ENCODE data around the gene SMIM24.
"Not testable (repeated sequence)": the region's sequence is repeated elsewhere in the genome, so short reads cannot be mapped to it uniquely, and the experiment has no call there.

SMIM24 gene

DNA sequence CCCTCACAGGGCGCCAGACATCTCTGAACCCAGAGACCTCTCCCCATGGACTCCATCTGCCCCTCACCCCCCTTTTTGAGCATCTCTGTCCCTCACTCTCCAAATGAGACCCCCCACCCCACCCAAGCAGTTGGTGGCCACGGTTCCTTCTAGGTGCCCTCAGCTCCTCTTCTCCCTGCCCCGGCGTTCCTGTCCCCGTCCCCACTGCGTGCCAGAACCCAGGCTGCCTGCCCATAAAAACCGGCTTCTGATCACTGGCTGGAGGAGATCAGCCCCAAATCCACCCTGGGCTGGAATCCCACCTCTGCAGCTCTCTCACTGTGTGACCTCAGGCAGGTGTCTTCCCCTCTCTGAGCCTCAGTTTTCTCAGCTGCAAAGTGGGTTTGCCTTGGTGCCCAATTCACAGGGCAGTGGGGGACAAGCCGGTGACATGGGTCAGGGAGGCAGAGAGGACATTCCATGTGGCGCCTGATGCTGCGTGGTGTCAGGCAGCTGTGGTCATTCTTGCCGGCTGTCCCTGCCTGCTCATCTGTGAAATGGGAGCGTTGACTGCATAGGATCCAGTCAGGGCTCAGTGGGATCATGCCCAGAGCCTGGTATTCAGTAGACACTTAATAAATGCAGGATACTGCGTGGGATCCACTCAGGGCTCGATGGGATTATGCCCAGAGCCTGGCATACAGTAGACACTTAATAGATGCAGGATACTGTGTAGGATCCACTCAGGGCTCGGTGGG, 25.5 kb downstream of the SMIM24 start:
- Histone ChIP-seq H3K27me3 (replicated peaks; ENCODE audit: control insufficient read depth, insufficient read depth, low read length) (no peaks in the 10 kb centered on the region), H3K4me3 (replicated peaks; ENCODE audit: low read depth, low read length) (no peak overlapping the region), H3K36me3 (ENCODE audit: control insufficient read depth, insufficient read depth, low read length) (peaks cover 17% of the 10 kb centered on the region)
- no peak for DNase-seq (ENCODE audit: extremely low read depth, insufficient read length)
- TF ChIP-seq CTCF (IDR thresholded peaks at IDR 0.05; ENCODE audit: insufficient read depth, low read length, poor library complexity, severe bottlenecking): no peak

- H3K4me3 ChIP-seq (replicated peaks; ENCODE audit: low read depth, low read length): no peak overlapping the region
- H3K36me3 ChIP-seq (ENCODE audit: control insufficient read depth, insufficient read depth, low read length): peaks cover 20% of the 10 kb centered on the region
- DNase-seq (ENCODE audit: extremely low read depth, insufficient read length): no peak
- no peaks in the 10 kb centered on the region for H3K27me3 ChIP-seq (replicated peaks; ENCODE audit: control insufficient read depth, insufficient read depth, low read length)
- no peak for TF ChIP-seq CTCF (IDR thresholded peaks at IDR 0.05; ENCODE audit: insufficient read depth, low read length, poor library complexity, severe bottlenecking)
These were observed 26.5 kb downstream of the SMIM24 start for GRCh38 chr19:3453840-3454239.

DNA sequence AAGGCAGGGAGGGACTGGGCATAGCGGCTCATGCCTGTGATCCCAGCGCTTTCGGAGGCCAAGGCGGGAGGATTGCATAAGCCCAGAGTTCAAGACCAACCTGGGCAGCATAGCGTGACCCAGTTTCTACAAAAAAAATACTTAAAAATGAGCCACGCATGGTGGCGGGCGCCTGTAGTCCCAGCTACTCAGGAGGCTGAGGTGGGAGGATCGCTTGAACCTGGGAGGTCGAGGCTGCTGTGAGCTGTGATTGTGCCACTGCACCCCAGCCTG, 27.4 kb downstream of the SMIM24 start:
- not testable (repeated sequence) for H3K27me3 ChIP-seq (replicated peaks; ENCODE audit: control insufficient read depth, insufficient read depth, low read length); DNase-seq (ENCODE audit: extremely low read depth, insufficient read length); H3K4me3 ChIP-seq (replicated peaks; ENCODE audit: low read depth, low read length)
- peaks cover 20% of the 10 kb centered on the region for H3K36me3 ChIP-seq (ENCODE audit: control insufficient read depth, insufficient read depth, low read length)

DNA sequence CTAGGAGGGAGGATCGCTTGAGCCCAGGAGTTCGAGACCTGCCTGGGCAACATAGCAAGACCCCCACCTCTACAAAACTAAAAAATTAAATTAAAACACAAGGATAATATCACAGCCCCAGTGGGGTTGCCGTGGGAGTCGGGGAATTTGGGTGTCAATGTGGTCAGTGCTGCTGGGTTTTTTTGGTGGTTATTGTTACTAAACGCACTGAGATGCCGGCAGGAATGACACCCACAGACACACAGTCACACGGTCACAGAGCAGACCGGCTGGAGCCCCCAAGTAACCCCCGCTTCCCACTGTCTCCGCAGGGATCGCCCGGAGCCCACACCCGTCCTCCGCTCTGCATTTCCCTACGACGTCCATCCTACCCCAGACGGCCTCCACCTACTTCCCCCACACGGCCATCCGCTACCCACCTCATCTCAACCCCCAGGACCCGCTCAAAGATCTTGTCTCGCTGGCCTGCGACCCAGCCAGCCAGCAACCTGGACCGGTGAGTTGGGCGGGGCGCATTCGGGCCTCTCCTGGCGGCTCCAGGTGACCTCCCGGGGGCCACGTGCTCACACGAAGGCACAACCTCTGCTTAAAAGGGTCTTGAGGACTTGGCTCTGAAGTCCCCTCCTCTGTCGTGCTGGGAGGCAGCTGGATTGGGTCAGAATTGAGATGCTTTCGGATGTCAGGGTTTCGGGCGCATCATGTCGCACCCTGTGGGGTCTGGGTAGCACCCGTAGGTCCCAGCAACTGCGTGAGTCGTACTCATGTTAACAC, 28.0 kb downstream of the SMIM24 start:
- H3K4me3 ChIP-seq (replicated peaks; ENCODE audit: low read depth, low read length): no peak overlapping the region
- no peak for DNase-seq (ENCODE audit: extremely low read depth, insufficient read length)
- peaks cover 20% of the 10 kb centered on the region for H3K36me3 ChIP-seq (ENCODE audit: control insufficient read depth, insufficient read depth, low read length)
- no peak for TF ChIP-seq CTCF (IDR thresholded peaks at IDR 0.05; ENCODE audit: insufficient read depth, low read length, poor library complexity, severe bottlenecking)
- no peaks in the 10 kb centered on the region for H3K27me3 ChIP-seq (replicated peaks; ENCODE audit: control insufficient read depth, insufficient read depth, low read length)

DNA sequence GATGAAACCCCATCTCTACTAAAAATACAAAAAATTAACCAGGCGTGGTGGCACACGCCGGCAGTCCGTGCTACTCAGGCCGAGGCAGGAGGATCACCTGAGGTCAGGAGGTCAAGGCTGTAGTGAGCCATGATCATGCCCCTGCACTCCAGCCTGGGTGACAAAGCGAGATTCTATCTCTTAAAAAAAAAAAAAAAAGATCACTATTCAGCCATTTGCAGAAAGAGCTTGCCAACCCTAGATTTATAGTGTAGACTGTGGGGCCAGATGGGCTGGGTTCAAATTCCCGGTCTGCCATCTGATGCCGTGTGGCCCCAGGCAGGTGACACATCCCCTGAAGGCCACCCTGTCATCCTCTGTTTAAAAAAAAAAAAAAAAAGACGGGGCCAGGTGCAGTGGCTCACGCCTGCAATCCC, 28.9 kb downstream of the SMIM24 start:
- H3K4me3 ChIP-seq (replicated peaks; ENCODE audit: low read depth, low read length): no peak overlapping the region
- peaks cover 17% of the 10 kb centered on the region for H3K36me3 ChIP-seq (ENCODE audit: control insufficient read depth, insufficient read depth, low read length)
- no peaks in the 10 kb centered on the region for H3K27me3 ChIP-seq (replicated peaks; ENCODE audit: control insufficient read depth, insufficient read depth, low read length)
- no peak for TF ChIP-seq CTCF (IDR thresholded peaks at IDR 0.05; ENCODE audit: insufficient read depth, low read length, poor library complexity, severe bottlenecking)
- DNase-seq (ENCODE audit: extremely low read depth, insufficient read length): no peak

GRCh38 chr19:3450796-3451411, 29.4 kb downstream of the SMIM24 start:
- Histone ChIP-seq H3K27me3 (replicated peaks; ENCODE audit: control insufficient read depth, insufficient read depth, low read length) (no peaks in the 10 kb centered on the region), H3K4me3 (replicated peaks; ENCODE audit: low read depth, low read length) (no peak overlapping the region), H3K36me3 (ENCODE audit: control insufficient read depth, insufficient read depth, low read length) (peaks cover 17% of the 10 kb centered on the region)
- DNase-seq (ENCODE audit: extremely low read depth, insufficient read length): no peak
- no peak for TF ChIP-seq CTCF (IDR thresholded peaks at IDR 0.05; ENCODE audit: insufficient read depth, low read length, poor library complexity, severe bottlenecking)
